Uterine smooth muscle cell (primary cell): ENCODE data around the gene WDR53. TPM values are rescaled to one million over a fixed set of nuclear protein-coding genes. Genes with fewer than 3 reads are reported as not detected.

Source experiments
- total RNA-seq: library from RNA; depleted of rRNA; stranded (reverse); fragments of >200 nt; gene quantifications from 2 replicates; pipeline ENCODE4 v1.2.3, GENCODE V29; 2014

Gene WDR53
- 7.7 and 9.5 TPM in 2 replicates for total RNA-seq

GRCh38 chr3:196568246-196569002 lies at the start of gene WDR53, which contains the start of gene FBXO45:
Gene WDR53 (minus strand): TSS chr3:196568554. CDS start chr3:196561475, 7,079 bp downstream.
Gene FBXO45 (plus strand): TSS chr3:196568660. CDS start chr3:196568985, 325 bp downstream.

DNA sequence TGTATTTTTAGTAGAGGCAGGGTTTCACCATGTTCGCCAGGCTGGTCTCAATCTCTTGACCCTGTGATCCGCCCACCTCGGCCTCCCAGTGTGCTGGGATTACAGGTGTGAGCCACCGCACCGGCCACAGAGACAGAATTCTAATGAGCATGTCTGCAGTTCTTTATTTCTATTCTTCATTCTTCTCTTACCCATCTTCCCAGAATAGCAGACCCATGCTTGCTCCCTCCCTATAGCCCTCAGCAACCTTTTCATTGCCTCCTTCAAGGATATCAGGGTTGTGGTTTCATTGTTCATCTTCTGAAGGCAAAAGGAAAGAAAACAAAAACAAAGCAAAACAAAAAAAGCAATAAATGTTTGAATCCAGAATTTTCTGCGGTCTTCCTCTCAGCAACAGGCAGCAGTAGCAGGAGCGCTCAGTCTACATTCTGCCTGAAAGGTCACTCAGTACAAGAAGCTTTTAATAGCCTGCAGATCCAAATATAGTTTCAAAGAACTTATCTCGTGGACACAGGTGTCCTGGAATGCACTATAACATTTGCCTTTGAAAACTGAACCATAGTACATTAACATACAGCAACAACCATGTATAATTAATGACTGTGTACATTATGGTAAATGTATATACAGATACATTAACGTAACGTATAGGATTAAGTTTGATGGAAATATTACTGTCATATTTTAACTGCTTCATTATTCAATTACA lies 53.3 kb downstream of the WDR53 start, which contains the start of gene SMCO1:
TSS of gene SMCO1 (minus strand) at position 434 of the 709 bp plus-strand sequence. CDS start at position 297, 137 bp downstream.

Other genes starting within 250 kb of the WDR53 start
- not detected in 2 replicates for gene TM4SF19, start 230.2 kb downstream of the WDR53 start, total RNA-seq
- 20.4 and 25.2 TPM in 2 replicates for gene UBXN7, start 136.1 kb downstream of the WDR53 start, total RNA-seq
- 19.0 and 24.1 TPM in 2 replicates for gene RNF168, start 64.8 kb downstream of the WDR53 start, total RNA-seq
- gene SMCO1, start 53.2 kb downstream of the WDR53 start, total RNA-seq = not detected in 2 replicates
- gene FBXO45, start 106 bp upstream of the WDR53 start, total RNA-seq = 11.0 and 17.8 TPM in 2 replicates
- 2.2 and 3.0 TPM in 2 replicates for gene NRROS, start 71.1 kb upstream of the WDR53 start, total RNA-seq
- 3.2 and 4.4 TPM in 2 replicates for gene CEP19, start 143.7 kb upstream of the WDR53 start, total RNA-seq
- 19.6 and 35.7 TPM in 2 replicates for gene PIGX, start 143.8 kb upstream of the WDR53 start, total RNA-seq
- gene PAK2, start 171.3 kb upstream of the WDR53 start, total RNA-seq = 43.9 and 56.1 TPM in 2 replicates